Measurements from ENCODE around the gene CACNA1D.

Gene CACNA1D

DNA sequence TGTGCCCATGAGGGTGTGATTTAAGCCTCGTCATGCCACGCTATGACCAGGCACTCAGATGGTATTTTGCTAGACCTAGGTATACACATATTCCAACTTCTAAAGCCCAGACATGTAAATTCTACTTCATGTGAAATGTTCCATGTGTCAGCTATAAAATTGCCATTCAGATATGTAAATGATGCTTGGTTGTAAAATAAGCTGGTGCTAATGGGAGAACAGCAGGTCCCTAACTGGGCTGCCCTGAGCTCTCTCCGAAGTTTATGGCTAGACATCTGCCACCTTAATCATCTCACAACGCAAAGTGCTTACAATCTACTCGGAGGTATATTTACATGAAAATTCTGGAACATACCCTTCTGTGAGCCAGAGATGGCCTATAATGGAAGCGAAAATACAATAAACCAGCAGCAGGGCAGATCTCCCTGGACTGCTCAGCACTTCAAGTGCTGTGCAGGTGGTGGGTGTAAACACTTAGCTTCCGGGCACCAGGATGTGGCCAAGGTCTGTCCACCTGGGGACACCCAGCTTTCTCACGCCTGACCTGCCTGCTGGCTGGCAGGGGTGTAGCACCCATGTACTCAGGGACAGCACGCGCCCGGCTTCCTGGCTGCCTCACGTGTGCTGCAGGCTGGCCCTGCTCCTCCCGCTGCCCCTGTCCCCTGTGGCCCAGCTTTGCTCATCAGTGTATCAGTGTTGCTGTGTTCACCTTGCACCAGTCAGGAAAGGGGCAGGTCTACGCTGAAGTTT, 269.8 kb downstream of the CACNA1D start:
- no peak for DNase-seq

- DNase-seq: no peak
Observed at GRCh38 chr3:53765753-53766152, 271.3 kb downstream of the CACNA1D start.

DNA sequence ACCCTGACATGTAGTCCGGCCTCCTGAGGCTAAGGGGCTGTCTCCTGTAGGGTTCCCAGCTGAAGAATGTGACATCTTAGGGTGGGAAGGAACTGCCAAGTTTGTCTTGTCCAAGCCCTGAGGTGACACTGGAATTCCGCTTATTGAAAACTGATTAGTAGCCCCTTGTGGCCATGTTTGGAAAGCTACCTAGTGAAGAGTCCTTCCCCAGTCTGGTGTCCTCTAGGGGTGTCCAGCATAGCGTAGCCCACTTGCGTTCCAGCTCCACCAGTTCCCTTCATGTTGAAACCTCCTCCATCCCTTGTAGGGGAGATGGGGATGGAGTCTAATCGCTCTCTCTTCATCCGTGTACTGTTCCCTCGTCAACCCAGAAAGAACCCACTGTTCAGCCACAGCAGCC, 272.3 kb downstream of the CACNA1D start:
- no peak for DNase-seq

DNA sequence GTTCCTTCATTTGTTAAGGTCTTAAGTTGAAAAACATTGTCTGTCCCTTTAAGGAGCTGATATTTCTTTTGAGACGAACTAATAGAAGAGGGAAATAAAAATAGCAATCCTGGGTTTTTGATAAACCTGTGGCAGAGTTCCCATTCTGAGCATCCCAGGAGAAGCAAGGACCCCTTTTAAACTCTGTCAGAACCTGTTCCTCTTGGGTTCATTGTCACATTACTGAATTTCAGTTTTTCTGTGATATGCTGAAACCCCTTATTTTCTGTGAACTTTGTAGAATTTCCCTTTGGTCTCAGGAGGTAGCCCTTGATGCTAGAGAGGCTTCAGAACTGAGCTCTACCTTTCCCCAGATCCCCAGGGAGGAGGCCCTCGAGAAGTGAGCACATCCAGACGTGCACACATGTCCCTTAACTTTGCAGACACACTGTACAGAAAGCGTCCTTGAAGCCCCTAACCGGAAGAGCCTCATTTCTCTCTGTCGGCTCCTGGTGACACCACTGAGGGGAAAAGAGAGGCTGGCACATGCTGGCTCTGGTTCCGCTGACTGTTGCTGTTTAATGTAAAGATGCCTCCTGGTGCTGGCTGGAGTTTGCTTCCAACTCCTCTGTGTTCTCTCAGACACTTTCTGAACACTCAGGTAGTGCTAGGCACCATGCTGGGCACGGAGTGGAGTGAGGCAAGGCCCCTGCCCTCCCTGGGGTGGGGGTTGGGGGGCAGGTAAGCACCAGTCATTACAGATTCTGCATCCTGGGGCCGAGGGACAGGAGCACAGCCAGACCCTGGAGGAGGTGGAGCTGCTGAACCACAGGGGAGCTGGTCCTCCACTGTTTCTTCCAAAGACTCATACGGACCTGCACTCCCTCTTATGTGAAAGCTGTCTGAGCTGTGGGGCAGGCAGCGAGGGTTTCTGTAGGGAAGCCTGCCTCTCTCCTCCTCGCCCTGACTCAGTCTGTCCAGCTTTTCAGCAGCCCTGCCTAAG, 274.4 kb downstream of the CACNA1D start:
- no peak for DNase-seq

DNA sequence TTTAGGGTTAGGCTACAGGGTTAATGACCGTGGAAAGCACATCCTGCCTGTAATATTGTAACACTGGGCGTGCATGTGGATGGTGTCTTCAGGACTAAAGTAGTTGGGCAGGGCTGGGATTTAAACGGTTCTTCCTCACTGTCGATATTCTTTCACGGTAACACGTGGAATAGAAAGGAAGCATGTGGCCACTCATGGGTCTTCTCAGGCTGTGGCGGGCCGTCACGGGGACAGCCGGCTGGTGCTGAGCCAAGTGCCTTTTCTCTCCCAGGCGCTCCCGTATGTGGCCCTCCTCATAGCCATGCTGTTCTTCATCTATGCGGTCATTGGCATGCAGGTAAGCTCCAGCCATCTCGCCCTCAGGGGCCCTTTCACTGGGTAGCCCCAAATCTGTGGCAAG, 278.2 kb downstream of the CACNA1D start:
- DNase-seq: no peak

DNA sequence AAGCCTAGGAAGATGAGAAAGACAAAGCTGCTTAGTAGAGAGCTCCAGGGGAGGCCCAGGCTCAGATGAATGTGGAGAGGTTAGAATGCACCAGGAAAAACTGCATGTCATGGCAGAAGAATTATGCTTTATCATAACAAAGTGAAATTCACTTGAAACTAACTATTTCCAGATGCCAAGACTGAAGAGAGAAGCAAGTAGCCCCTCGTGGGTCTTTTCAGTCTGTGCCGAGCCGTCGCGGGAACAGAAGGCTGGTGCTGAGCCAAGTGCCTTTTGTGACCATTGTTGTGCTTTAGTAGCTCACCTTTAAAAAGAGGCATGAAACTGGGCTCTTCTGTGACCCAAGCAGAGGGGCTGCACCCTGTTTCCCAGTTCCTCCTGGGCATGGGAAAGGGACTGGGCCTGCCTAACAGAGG, 278.6 kb downstream of the CACNA1D start:
- DNase-seq: no peak

- no peak for DNase-seq
Observed at GRCh38 chr3:53773611-53774368, 279.4 kb downstream of the CACNA1D start.

GRCh38 chr3:53774414-53774813, 280.0 kb downstream of the CACNA1D start:
- DNase-seq: no peak

DNA sequence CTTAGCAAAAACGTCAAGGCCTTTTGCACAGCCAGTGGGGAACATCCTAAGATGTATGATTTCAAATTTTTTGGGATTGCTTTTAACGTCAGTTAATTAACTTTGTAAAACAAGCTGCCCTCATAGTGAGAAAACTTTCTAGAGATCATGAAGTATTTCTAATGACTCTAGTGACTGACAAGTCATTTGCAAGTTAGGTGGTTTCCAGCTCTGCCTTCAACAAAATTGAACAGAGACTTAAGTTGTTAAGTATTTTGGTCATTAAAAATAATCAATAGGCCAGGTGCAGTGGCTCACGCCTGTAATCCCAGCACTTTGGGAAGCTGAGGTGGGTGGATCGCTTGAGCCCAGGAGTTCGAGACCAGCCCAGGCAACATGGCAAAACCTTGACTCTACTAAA, 280.6 kb downstream of the CACNA1D start:
- no peak for DNase-seq

- DNase-seq: no peak
Observed at GRCh38 chr3:53775834-53776251, 281.4 kb downstream of the CACNA1D start.

- no peak for DNase-seq
Observed at GRCh38 chr3:53776494-53777101, 282.2 kb downstream of the CACNA1D start.

DNA sequence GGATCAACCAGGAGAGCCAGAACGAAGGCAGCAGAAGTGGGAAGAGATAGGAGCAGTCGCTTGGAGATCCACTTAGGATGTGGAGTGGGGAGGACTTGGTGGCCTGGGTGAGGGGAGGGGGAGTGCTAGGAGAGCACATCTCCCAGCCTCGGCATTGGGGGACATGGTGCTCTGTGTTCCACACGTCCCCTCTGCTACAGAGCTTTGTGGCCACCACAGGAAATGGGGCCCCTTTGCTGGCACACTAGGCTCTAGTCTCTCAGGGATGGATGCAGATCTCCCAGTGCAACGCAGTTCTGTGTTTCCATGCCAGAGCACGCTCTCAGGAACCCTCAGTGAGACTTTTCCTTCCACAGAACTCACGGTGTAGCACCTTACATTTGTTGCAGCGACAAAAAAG, 283.1 kb downstream of the CACNA1D start:
- DNase-seq: no peak

GRCh38 chr3:53778153-53778552, 283.7 kb downstream of the CACNA1D start:
- DNase-seq: no peak

DNA sequence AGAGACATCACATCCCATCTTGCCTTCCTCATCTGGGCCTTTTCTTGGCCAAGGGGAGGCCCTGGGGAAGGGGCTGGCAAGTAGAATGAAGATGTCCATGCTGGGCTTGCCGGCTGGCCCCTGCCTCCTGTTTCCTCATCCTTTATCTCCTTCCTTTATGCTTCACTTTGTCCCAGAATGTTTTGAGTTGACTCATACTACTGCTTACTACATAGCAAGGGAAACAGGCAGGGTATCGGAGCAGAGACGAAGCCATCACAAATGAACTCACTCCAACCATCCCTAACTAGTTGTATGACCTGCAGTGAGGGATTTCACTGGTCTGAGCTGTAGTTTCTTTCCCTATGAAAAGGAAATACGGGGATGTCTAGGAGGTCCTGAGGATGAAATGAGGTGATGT, 285.8 kb downstream of the CACNA1D start:
- DNase-seq: no peak

- no peak for DNase-seq
Observed at GRCh38 chr3:53780806-53781205, 286.4 kb downstream of the CACNA1D start.

- DNase-seq: no peak
Observed at GRCh38 chr3:53787016-53787415, 292.6 kb downstream of the CACNA1D start.

GRCh38 chr3:53788038-53788437, 293.6 kb downstream of the CACNA1D start:
- no peak for DNase-seq

DNA sequence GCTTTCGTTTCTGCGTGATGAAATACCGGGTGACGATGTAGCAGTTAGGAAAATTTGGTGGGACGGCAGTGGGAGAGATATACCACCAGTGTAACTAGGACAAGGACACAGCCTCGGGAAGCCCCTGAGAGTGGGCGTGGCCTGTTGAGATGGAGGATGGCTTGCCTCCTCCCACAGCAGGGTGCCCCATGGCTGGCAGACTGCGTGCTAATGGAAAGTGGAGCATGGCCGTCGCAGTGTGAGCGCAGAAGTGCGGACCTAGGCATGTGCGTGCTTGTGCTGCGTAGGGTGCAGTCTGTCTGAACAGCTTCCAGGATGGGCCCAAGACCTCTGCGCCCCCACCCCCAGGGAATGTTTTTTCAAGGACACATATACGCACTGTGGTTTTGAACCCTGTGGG, 295.0 kb downstream of the CACNA1D start:
- no peak for DNase-seq

- no peak for DNase-seq
Observed at GRCh38 chr3:53790470-53790869, 296.1 kb downstream of the CACNA1D start.

DNA sequence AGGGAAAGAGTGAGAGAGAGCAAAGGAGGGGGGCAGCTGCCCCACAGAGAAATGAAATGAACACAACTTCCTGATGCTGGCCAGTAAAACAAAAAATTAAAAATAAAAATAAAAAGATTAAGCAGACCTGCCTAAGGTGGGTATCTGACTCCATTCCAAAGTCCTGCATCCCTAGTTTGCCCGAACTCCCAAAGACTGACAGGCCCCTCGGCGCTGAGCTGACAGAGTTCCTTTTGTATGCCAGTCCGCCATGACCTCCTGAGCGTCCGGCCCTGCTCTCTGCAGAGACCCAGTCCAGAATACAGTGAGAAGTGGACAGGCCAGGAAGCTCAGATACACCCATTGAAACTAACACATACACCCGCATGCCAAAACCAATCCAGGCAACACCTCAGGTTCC, 296.9 kb downstream of the CACNA1D start:
- no peak for DNase-seq

DNA sequence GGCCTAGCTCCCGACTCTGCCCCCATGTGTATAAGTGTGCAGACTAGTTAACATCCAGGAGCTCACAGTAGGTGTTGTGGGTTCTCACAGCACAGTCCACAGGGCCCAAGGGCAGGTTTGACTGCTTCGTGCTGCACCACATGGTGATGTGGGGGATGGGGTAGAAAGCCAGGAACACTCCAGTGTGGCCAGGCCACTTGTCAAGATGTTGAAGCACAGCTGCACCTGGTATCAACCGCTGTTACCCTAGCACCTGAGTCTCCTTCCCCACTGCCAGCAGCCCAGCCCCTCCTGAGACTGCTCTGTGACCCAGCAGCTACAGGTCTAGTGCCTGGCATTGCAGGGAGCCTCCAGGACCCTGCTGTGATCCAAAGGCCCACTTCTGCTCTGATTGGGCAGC, 298.5 kb downstream of the CACNA1D start:
- DNase-seq: no peak

- no peak for DNase-seq
Observed at GRCh38 chr3:53794597-53794996, 300.2 kb downstream of the CACNA1D start.

GRCh38 chr3:53795176-53795575, 300.8 kb downstream of the CACNA1D start:
- no peak for DNase-seq

Measured in COR-L47 (cell line).